Astrocyte (in vitro differentiated cells and primary cell): ENCODE results near the gene PFKFB4. TPM values are rescaled to one million over a fixed set of nuclear protein-coding genes. Genes with fewer than 3 reads are reported as not detected.

ENCODE experiments used
- DNase-seq: peaks from one replicate; pipeline ENCODE4 v3.0.0-alpha.2; 2010; ENCODE audit warnings: low read depth
- FAIRE-seq: peaks from 2 replicates; lab custom pipeline; 2011; peaks lifted over from hg19 to GRCh38; lab: Jason Lieb, UNC
- H2AFZ ChIP-seq: 2 replicates; pipeline ENCODE4 v1.6.0; 2012; ENCODE audit warnings: low read depth, low read length, inconsistent platforms
- H3K27ac ChIP-seq: 2 replicates; pipeline ENCODE4 v1.5.1; 2011; ENCODE audit warnings: low read depth, low read length, inconsistent platforms
- H3K27me3 ChIP-seq: 2 replicates; pipeline ENCODE4 v1.6.0; 2011; ENCODE audit warnings: low read length, inconsistent platforms; ENCODE audit not compliant: insufficient read depth
- H3K36me3 ChIP-seq: 2 replicates; pipeline ENCODE4 v1.5.1; 2011; ENCODE audit warnings: low read length, inconsistent platforms; ENCODE audit not compliant: insufficient read depth
- H3K4me1 ChIP-seq: 2 replicates; pipeline ENCODE4 v1.5.1; 2011; ENCODE audit warnings: low read length, inconsistent platforms; ENCODE audit not compliant: insufficient read depth
- H3K4me2 ChIP-seq: 2 replicates; pipeline ENCODE4 v1.6.0; 2012; ENCODE audit warnings: low read length, inconsistent platforms
- H3K4me3 ChIP-seq: 2 replicates; pipeline ENCODE4 v1.5.1; 2011; ENCODE audit warnings: low read depth, mild to moderate bottlenecking, low read length, inconsistent platforms; ENCODE audit not compliant: insufficient read depth
- H3K79me2 ChIP-seq: 2 replicates; pipeline ENCODE4 v1.6.0; 2012; ENCODE audit warnings: mild to moderate bottlenecking, low read length, inconsistent platforms; ENCODE audit not compliant: insufficient read depth
- H3K9ac ChIP-seq: 2 replicates; pipeline ENCODE4 v1.6.0; 2012; ENCODE audit warnings: mild to moderate bottlenecking, low read length, inconsistent platforms
- H3K9me3 ChIP-seq: 2 replicates; pipeline ENCODE4 v1.5.1; 2012; ENCODE audit warnings: low read depth, mild to moderate bottlenecking, low read length, inconsistent platforms; ENCODE audit not compliant: insufficient read depth
- H4K20me1 ChIP-seq: 2 replicates; pipeline ENCODE4 v1.6.0; 2012; ENCODE audit warnings: low read length, inconsistent platforms; ENCODE audit not compliant: insufficient read depth
- H3K27ac Mint-ChIP-seq: one replicate; pipeline ENCODE4 v1.8.0; 2021; ENCODE audit warnings: mild to moderate bottlenecking, mixed read lengths; ENCODE audit not compliant: unreplicated experiment
- H3K27me3 Mint-ChIP-seq: one replicate; pipeline ENCODE4 v1.8.0; 2021; ENCODE audit warnings: low read depth, mixed read lengths; ENCODE audit not compliant: unreplicated experiment
- H3K36me3 Mint-ChIP-seq: one replicate; pipeline ENCODE4 v1.8.0; 2021; ENCODE audit warnings: low read depth, mixed read lengths; ENCODE audit not compliant: unreplicated experiment
- H3K4me1 Mint-ChIP-seq: one replicate; pipeline ENCODE4 v1.8.0; 2021; ENCODE audit warnings: low read depth, mixed read lengths; ENCODE audit not compliant: unreplicated experiment
- H3K4me3 Mint-ChIP-seq: one replicate; pipeline ENCODE4 v1.8.0; 2021; ENCODE audit warnings: mild to moderate bottlenecking, moderate library complexity, mixed read lengths; ENCODE audit not compliant: unreplicated experiment
- H3K9me3 Mint-ChIP-seq: one replicate; pipeline ENCODE4 v1.8.0; 2021; ENCODE audit warnings: mild to moderate bottlenecking, mixed read lengths; ENCODE audit not compliant: unreplicated experiment
- CTCF ChIP-seq: IDR thresholded peaks from 2 replicates; pipeline ENCODE4 v1.5.1; 2011; ENCODE audit warnings: low read depth, mild to moderate bottlenecking, inconsistent platforms, low read length, moderate library complexity; ENCODE audit not compliant: insufficient read depth
- EZH2 ChIP-seq: IDR thresholded peaks from 2 replicates; pipeline ENCODE4 v1.6.1; 2012; ENCODE audit warnings: mild to moderate bottlenecking, low read length, inconsistent platforms; ENCODE audit not compliant: insufficient read depth
- total RNA-seq: library from RNA; stranded (reverse); gene quantifications from 2 replicates; pipeline ENCODE4 v1.2.1, GENCODE V29; 2021

The PFKFB4 gene
- total RNA-seq, 1 donor from 2014 or later: 27.8 TPM

- no peak overlapping the region for H3K27ac Mint-ChIP-seq
These were observed 36.0 kb upstream of the PFKFB4 start for GRCh38 chr3:48592519-48593087.

GRCh38 chr3:48591886-48592518 lies 35.4 kb upstream of the PFKFB4 start:
- Histone ChIP-seq H3K79me2 (peaks cover 54% of the 10 kb centered on the region), H3K27me3 (no peaks in the 10 kb centered on the region), H3K27ac (no peak overlapping the region), H3K4me1 (peaks cover 43% of the 10 kb centered on the region), H4K20me1 (peaks cover 57% of the 10 kb centered on the region), H3K36me3 (peaks cover 2% of the 10 kb centered on the region), H3K4me2 (peak overlapping the region; percentile 89), H3K9me3 (no peaks in the 10 kb centered on the region), H2AFZ (no peak overlapping the region), H3K9ac (no peak overlapping the region), H3K4me3 (no peak overlapping the region)
- Mint-ChIP-seq H3K9me3 (peaks cover 2% of the 10 kb centered on the region), H3K27ac (no peak overlapping the region), H3K4me3 (no peak overlapping the region), H3K4me1 (peaks cover 18% of the 10 kb centered on the region), H3K27me3 (peaks cover 14% of the 10 kb centered on the region), H3K36me3 (peaks cover 30% of the 10 kb centered on the region)
- DNase-seq (no peak), FAIRE-seq (no peak)
- TF ChIP-seq CTCF: no peak
- no peak for TF ChIP-seq EZH2

More at GRCh38 chr3:48592519-48593087, 36.0 kb upstream of the PFKFB4 start:
- Histone ChIP-seq H3K9me3 (no peaks in the 10 kb centered on the region), H3K9ac (no peak overlapping the region), H3K4me1 (peaks cover 49% of the 10 kb centered on the region), H4K20me1 (peaks cover 51% of the 10 kb centered on the region), H2AFZ (no peak overlapping the region), H3K27ac (no peak overlapping the region), H3K79me2 (peaks cover 54% of the 10 kb centered on the region), H3K4me3 (no peak overlapping the region), H3K36me3 (peaks cover 2% of the 10 kb centered on the region), H3K27me3 (no peaks in the 10 kb centered on the region), H3K4me2 (peak overlapping the region; percentile 89)
- DNase-seq (no peak), FAIRE-seq (no peak)
- TF ChIP-seq CTCF (no peak), EZH2 (no peak)
- Mint-ChIP-seq H3K4me3 (no peak overlapping the region), H3K27me3 (peaks cover 14% of the 10 kb centered on the region), H3K4me1 (peaks cover 24% of the 10 kb centered on the region), H3K36me3 (peaks cover 33% of the 10 kb centered on the region), H3K9me3 (peaks cover 2% of the 10 kb centered on the region)

- peaks cover 14% of the 10 kb centered on the region for H3K27me3 Mint-ChIP-seq
- Histone ChIP-seq H3K79me2 (peaks cover 54% of the 10 kb centered on the region), H3K4me1 (peaks cover 38% of the 10 kb centered on the region), H2AFZ (no peak overlapping the region), H3K4me2 (no peak overlapping the region), H3K27ac (no peak overlapping the region), H3K36me3 (peaks cover 2% of the 10 kb centered on the region), H3K9ac (no peak overlapping the region), H3K9me3 (no peaks in the 10 kb centered on the region), H4K20me1 (peaks cover 63% of the 10 kb centered on the region), H3K4me3 (no peak overlapping the region), H3K27me3 (no peaks in the 10 kb centered on the region)
- H3K36me3 Mint-ChIP-seq: peaks cover 33% of the 10 kb centered on the region
- TF ChIP-seq CTCF (no peak), EZH2 (no peak)
- DNase-seq (no peak), FAIRE-seq (no peak)
- H3K27ac Mint-ChIP-seq: no peak overlapping the region
- H3K4me1 Mint-ChIP-seq: peaks cover 13% of the 10 kb centered on the region
- peaks cover 2% of the 10 kb centered on the region for H3K9me3 Mint-ChIP-seq
- H3K4me3 Mint-ChIP-seq: no peak overlapping the region
These were observed 34.8 kb upstream of the PFKFB4 start for GRCh38 chr3:48591436-48591835.
